Measurements from ENCODE around the gene LYSMD1. TPM values are rescaled to one million over a fixed set of nuclear protein-coding genes. Genes with fewer than 3 reads are reported as not detected.

The LYSMD1 gene
- polyA plus RNA-seq, 1 of the 3 experiments (the other 2 are of a cell fraction), result 4.5 TPM

DNA sequence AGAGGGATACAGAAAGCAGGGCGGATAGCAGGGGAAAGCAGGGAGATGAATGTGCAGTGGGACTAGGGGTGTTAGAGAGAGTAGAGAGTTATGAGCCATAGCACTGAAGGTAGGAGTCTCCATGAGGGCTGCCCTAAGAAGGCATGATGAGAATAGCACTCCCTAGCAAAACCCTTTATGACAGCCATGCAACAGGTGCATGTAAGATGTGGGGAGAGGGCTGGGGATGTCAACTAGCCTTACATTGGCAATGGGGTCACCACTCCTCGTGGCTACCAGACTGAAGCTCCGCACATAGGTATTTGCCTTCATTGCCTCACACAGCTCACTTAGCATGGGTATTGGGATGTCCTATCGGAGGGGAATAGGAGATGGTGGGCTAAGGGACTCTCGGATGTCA is 5.5 kb upstream of the LYSMD1 start:
- Histone ChIP-seq H3K79me2 (ENCODE audit: insufficient read depth) (peaks cover 20% of the 10 kb centered on the region), H4K20me1 (ENCODE audit: insufficient read depth) (no peaks in the 10 kb centered on the region), H3K9me3 (no peaks in the 10 kb centered on the region), H3K27me3 (ENCODE audit: insufficient read depth) (no peaks in the 10 kb centered on the region), H3K4me1 (ENCODE audit: control insufficient read depth in 1 of 2, insufficient read depth in 2 of 2, low read depth in 1 of 2, low read length in 1 of 2) (peaks cover 4 to 8% of the 10 kb centered on the region in 2 experiments; a peak in 2 of 4 replicates), H3K4me2 (no peak overlapping the region), H3K27ac (ENCODE audit: low read depth in 2 of 2, low read length in 1 of 2) (no peak overlapping the region), H3F3A (replicated peaks; ENCODE audit: insufficient read depth) (peaks cover 5% of the 10 kb centered on the region), H2AFZ (ENCODE audit: low read depth) (no peak overlapping the region), H3K4me3 (ENCODE audit: low read depth in 2 of 2, low read length in 1 of 2) (no peak overlapping the region), H3K9ac (no peak overlapping the region), H3K9me2 (no peaks in the 10 kb centered on the region), H3K36me3 (replicated peaks in 1 of 2; ENCODE audit: control insufficient read depth in 1 of 2, insufficient read depth in 2 of 2, low read length in 1 of 2) (peaks cover 19 to 46% of the 10 kb centered on the region in 2 experiments)
- TF ChIP-seq CHD2 (IDR thresholded peaks at IDR 0.05; ENCODE audit: low read length, partially characterized antibody) (no peak), GATA2 (CRISPR knock-in tag; IDR thresholded peaks at IDR 0.05) (no peak), RCOR1 (IDR thresholded peaks at IDR 0.05; ENCODE audit: low read length) (no peak), FOXM1 (IDR thresholded peaks at IDR 0.05; ENCODE audit: low read depth) (no peak), SMC3 (IDR thresholded peaks at IDR 0.05; ENCODE audit: low read depth, low read length) (no peak), JUND (IDR thresholded peaks at IDR 0.05) (no peak), MEF2A (IDR thresholded peaks at IDR 0.05; ENCODE audit: borderline replicate concordance, low read depth) (no peak), POLR2AphosphoS5 (IDR thresholded peaks at IDR 0.05; ENCODE audit: low read depth, low read length) (no peak), NRF1 (IDR thresholded peaks at IDR 0.05; ENCODE audit: low read depth, low read length) (no peak), TEAD4 (IDR thresholded peaks at IDR 0.05; ENCODE audit: borderline replicate concordance, insufficient read depth) (no peak), TCF12 (IDR thresholded peaks at IDR 0.05) (no peak), RXRA (IDR thresholded peaks at IDR 0.05; ENCODE audit: borderline replicate concordance, low read depth) (no peak), EZH2phosphoT487 (IDR thresholded peaks at IDR 0.05; ENCODE audit: borderline replicate concordance, low read depth) (no peak), FOXJ3 (CRISPR knock-in tag; IDR thresholded peaks at IDR 0.05) (no peak), MXI1 (IDR thresholded peaks at IDR 0.05; ENCODE audit: low read depth, low read length) (no peak)
- TF ChIP-seq, protein P1, sequence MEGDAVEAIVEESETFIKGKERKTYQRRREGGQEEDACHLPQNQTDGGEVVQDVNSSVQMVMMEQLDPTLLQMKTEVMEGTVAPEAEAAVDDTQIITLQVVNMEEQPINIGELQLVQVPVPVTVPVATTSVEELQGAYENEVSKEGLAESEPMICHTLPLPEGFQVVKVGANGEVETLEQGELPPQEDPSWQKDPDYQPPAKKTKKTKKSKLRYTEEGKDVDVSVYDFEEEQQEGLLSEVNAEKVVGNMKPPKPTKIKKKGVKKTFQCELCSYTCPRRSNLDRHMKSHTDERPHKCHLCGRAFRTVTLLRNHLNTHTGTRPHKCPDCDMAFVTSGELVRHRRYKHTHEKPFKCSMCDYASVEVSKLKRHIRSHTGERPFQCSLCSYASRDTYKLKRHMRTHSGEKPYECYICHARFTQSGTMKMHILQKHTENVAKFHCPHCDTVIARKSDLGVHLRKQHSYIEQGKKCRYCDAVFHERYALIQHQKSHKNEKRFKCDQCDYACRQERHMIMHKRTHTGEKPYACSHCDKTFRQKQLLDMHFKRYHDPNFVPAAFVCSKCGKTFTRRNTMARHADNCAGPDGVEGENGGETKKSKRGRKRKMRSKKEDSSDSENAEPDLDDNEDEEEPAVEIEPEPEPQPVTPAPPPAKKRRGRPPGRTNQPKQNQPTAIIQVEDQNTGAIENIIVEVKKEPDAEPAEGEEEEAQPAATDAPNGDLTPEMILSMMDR (IDR thresholded peaks at IDR 0.05), result no peak
- ChIA-PET POLR2A (interaction anchor here (2.3 kb wide), 1 partner anchor 19 kb away, joined by 7 read pairs; the partner anchor contains the start of gene VPS72), CTCF (interaction anchor here (1.7 kb wide), 1 partner anchor 81 kb away, joined by 4 read pairs; no protein-coding TSS in a partner anchor)
- 84% methylated on average over 3 of the region's 5 CpGs for WGBS (ENCODE audit: low lambda C conversion rate)
- no peak for DNase-seq

- H3K4me3 ChIP-seq (ENCODE audit: low read depth in 2 of 2, low read length in 1 of 2), result peak overlapping the region; percentile 84 to 86
- peak overlapping the region; percentile 81 for H3K9ac ChIP-seq
- peaks cover 4 to 15% of the 10 kb centered on the region in 2 experiments; a peak in 2 of 4 replicates for H3K4me1 ChIP-seq (ENCODE audit: control insufficient read depth in 1 of 2, insufficient read depth in 2 of 2, low read depth in 1 of 2, low read length in 1 of 2)
- 76% methylated on average over 6 of the region's 6 CpGs for WGBS (ENCODE audit: low lambda C conversion rate)
- H3K79me2 ChIP-seq (ENCODE audit: insufficient read depth), result peaks cover 40% of the 10 kb centered on the region
- no peaks in the 10 kb centered on the region for H3K9me3 ChIP-seq
- no peaks in the 10 kb centered on the region for H4K20me1 ChIP-seq (ENCODE audit: insufficient read depth)
- peaks cover 17 to 27% of the 10 kb centered on the region in 2 experiments for H3K36me3 ChIP-seq (replicated peaks in 1 of 2; ENCODE audit: control insufficient read depth in 1 of 2, insufficient read depth in 2 of 2, low read length in 1 of 2)
- no peaks in the 10 kb centered on the region for H3K9me2 ChIP-seq
- POLR2A ChIA-PET, result interaction anchor here (1.0 kb wide), 1 partner anchor 22 kb away, joined by 4 read pairs; no protein-coding TSS in a partner anchor
- no peaks in the 10 kb centered on the region for H3K27me3 ChIP-seq (ENCODE audit: insufficient read depth)
- no peaks in the 10 kb centered on the region for H3F3A ChIP-seq (replicated peaks; ENCODE audit: insufficient read depth)
- peak overlapping the region in 1 of 2 experiments; percentile 76; a peak in 1 of 4 replicates for H3K27ac ChIP-seq (ENCODE audit: low read depth in 2 of 2, low read length in 1 of 2)
- CTCF ChIA-PET, result interaction anchor here (1.0 to 1.3 kb wide), 4 partner anchors 9 to 107 kb away, joined by 3 to 5 read pairs (median 4); partner anchors contain the start of gene TMOD4
- DNase-seq, result no peak
- peak overlapping the region; percentile 93 for H3K4me2 ChIP-seq
- H2AFZ ChIP-seq (ENCODE audit: low read depth), result no peak overlapping the region
- no peak for TF ChIP-seq JUND (IDR thresholded peaks at IDR 0.05)
- no peak for TF ChIP-seq FOXM1 (IDR thresholded peaks at IDR 0.05; ENCODE audit: low read depth)
- no peak for TF ChIP-seq GABPA (IDR thresholded peaks at IDR 0.05; ENCODE audit: low read depth)
- no peak for TF ChIP-seq USF2 (IDR thresholded peaks at IDR 0.05; ENCODE audit: borderline replicate concordance, low read depth, low read length)
- no peak for TF ChIP-seq REST (IDR thresholded peaks at IDR 0.05; ENCODE audit: low read depth, low read length)
- no peak for TF ChIP-seq RCOR1 (IDR thresholded peaks at IDR 0.05; ENCODE audit: low read length)
- TF ChIP-seq NRF1 (IDR thresholded peaks at IDR 0.05; ENCODE audit: low read depth, low read length), result no peak
- no peak for TF ChIP-seq ELF1 (IDR thresholded peaks at IDR 0.05)
Observed at GRCh38 chr1:151167116-151167515, 1.4 kb upstream of the LYSMD1 start.
